ENCODE measurements around the gene BCL6B.

The BCL6B gene

GRCh38 chr17:7063518-7064094 lies 40.8 kb downstream of the BCL6B start:
- DNase-seq, result no peak

- DNase-seq, result no peak
Observed at GRCh38 chr17:7064261-7064660, 41.4 kb downstream of the BCL6B start.

GRCh38 chr17:7067198-7067597 lies 44.3 kb downstream of the BCL6B start:
- no peak for DNase-seq

GRCh38 chr17:7068268-7068667 lies 45.4 kb downstream of the BCL6B start:
- no peak for DNase-seq

GRCh38 chr17:7070712-7071111 lies 47.9 kb downstream of the BCL6B start:
- no peak for DNase-seq

- no peak for DNase-seq
Observed at GRCh38 chr17:7072406-7072805, 49.6 kb downstream of the BCL6B start.

GRCh38 chr17:7074931-7075330 lies 52.1 kb downstream of the BCL6B start:
- DNase-seq, result no peak

GRCh38 chr17:7077911-7078546 lies 55.2 kb downstream of the BCL6B start:
- no peak for DNase-seq

- DNase-seq, result no peak
Observed at GRCh38 chr17:7078711-7079110, 55.9 kb downstream of the BCL6B start.
